GM12891 (cell line): ENCODE results near the gene PTGFRN.

Experiments used
- POLR2A ChIP-seq: IDR thresholded peaks from 2 replicates; pipeline ENCODE4 v1.6.1; 2011; ENCODE audit warnings: low read depth, low read length, control low read depth
- POLR2AphosphoS5 ChIP-seq: IDR thresholded peaks from 2 replicates; pipeline ENCODE4 v1.6.1; 2011; ENCODE audit warnings: low read depth, low read length, control low read depth
- POU2F2 ChIP-seq: IDR thresholded peaks from 2 replicates; pipeline ENCODE4 v1.6.1; 2011; ENCODE audit warnings: low read depth, mild to moderate bottlenecking, control low read depth, low read length, moderate library complexity
- SPI1 ChIP-seq: IDR thresholded peaks from 2 replicates; pipeline ENCODE4 v1.6.1; 2011; ENCODE audit warnings: low read depth, low read length, control low read depth
- TAF1 ChIP-seq: IDR thresholded peaks from 2 replicates; pipeline ENCODE4 v1.6.1; 2011; ENCODE audit warnings: low read depth, low read length, control low read depth

- no peak for TF ChIP-seq POLR2AphosphoS5
- no peak for TF ChIP-seq POLR2A
- TF ChIP-seq TAF1 = no peak
- no peak for TF ChIP-seq POU2F2
- TF ChIP-seq SPI1 = 0 out of 2 replicates have a peak, but pooled peaks have one; percentile 4
These were observed 34.9 kb upstream of the PTGFRN start for GRCh38 chr1:116874733-116875249.
